Measurements from ENCODE around the gene TRIM32.

DNA sequence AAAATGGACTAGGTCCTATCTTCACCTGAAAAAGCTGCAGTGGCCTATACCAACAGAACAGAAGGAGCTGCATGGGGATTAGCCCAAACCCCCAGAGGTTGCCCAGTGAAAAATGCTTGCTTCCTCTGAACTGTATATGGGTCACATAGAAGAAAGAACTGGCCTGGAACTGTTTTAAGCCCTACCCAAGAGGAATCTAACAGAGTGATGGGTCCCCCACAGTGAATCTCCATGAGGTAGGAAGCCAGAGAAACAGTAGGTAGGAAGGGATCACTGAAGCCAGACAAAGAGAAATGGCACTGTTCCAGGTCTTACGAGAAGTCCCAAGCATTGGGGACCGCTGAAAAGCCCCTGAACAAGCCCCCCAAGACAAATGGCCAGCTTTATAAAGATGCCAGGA lies 28.8 kb upstream of the TRIM32 start:
- TF ChIP-seq, protein P1, sequence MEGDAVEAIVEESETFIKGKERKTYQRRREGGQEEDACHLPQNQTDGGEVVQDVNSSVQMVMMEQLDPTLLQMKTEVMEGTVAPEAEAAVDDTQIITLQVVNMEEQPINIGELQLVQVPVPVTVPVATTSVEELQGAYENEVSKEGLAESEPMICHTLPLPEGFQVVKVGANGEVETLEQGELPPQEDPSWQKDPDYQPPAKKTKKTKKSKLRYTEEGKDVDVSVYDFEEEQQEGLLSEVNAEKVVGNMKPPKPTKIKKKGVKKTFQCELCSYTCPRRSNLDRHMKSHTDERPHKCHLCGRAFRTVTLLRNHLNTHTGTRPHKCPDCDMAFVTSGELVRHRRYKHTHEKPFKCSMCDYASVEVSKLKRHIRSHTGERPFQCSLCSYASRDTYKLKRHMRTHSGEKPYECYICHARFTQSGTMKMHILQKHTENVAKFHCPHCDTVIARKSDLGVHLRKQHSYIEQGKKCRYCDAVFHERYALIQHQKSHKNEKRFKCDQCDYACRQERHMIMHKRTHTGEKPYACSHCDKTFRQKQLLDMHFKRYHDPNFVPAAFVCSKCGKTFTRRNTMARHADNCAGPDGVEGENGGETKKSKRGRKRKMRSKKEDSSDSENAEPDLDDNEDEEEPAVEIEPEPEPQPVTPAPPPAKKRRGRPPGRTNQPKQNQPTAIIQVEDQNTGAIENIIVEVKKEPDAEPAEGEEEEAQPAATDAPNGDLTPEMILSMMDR (conservative IDR thresholded peaks at IDR 0.05; ENCODE audit: low read depth, low read length): no peak
- no peak for TF ChIP-seq EZH2 (IDR thresholded peaks at IDR 0.05; ENCODE audit: low read length, unreplicated experiment)
- TF ChIP-seq EZH2phosphoT487 (IDR thresholded peaks at IDR 0.05; ENCODE audit: borderline replicate concordance, low read length): no peak

All from PC-3 (cell line).